GM15510 (cell line): ENCODE data around the gene FADD.

ENCODE experiments used
- POLR2A ChIP-seq: IDR thresholded peaks from 3 replicates; pipeline ENCODE4 v1.6.1; 2011; ENCODE audit warnings: borderline replicate concordance; ENCODE audit not compliant: insufficient read length; ENCODE audit errors: extremely low read depth

The FADD gene

GRCh38 chr11:70207531-70208131 is 4.5 kb downstream of the FADD start:
- TF ChIP-seq POLR2A, result no peak

- TF ChIP-seq POLR2A, result no peak
These were observed 6.4 kb downstream of the FADD start for GRCh38 chr11:70209391-70209912.

- TF ChIP-seq POLR2A, result no peak
These were observed 7.0 kb downstream of the FADD start for GRCh38 chr11:70210051-70210501.

- TF ChIP-seq POLR2A, result no peak
These were observed 7.4 kb downstream of the FADD start for GRCh38 chr11:70210530-70210929.

- no peak for TF ChIP-seq POLR2A
These were observed 9.2 kb downstream of the FADD start for GRCh38 chr11:70212227-70212811.

- TF ChIP-seq POLR2A, result no peak
These were observed 17.0 kb downstream of the FADD start for GRCh38 chr11:70220136-70220535.

GRCh38 chr11:70220920-70221319 is 17.8 kb downstream of the FADD start:
- TF ChIP-seq POLR2A, result no peak

GRCh38 chr11:70225681-70226177 is 22.6 kb downstream of the FADD start:
- no peak for TF ChIP-seq POLR2A

GRCh38 chr11:70226183-70226582 is 23.1 kb downstream of the FADD start:
- no peak for TF ChIP-seq POLR2A

- TF ChIP-seq POLR2A, result no peak
These were observed 23.9 kb downstream of the FADD start for GRCh38 chr11:70226967-70227366.

GRCh38 chr11:70229737-70230136 is 26.6 kb downstream of the FADD start:
- no peak for TF ChIP-seq POLR2A

- no peak for TF ChIP-seq POLR2A
These were observed 27.2 kb downstream of the FADD start for GRCh38 chr11:70230151-70230839.

GRCh38 chr11:70230840-70231710 is 28.0 kb downstream of the FADD start:
- TF ChIP-seq POLR2A, result no peak

GRCh38 chr11:70233034-70233433 is 29.9 kb downstream of the FADD start:
- no peak for TF ChIP-seq POLR2A
